ENCODE data around the gene SLC22A3. TPM values are rescaled to one million over a fixed set of nuclear protein-coding genes. Genes with fewer than 3 reads are reported as not detected.
"Not testable (repeated sequence)": the region's sequence is repeated elsewhere in the genome, so short reads cannot be mapped to it uniquely, and the experiment has no call there.

SLC22A3 gene
- total and polyA plus RNA-seq, 8 donors = 2.0 to 29.3 (median 7.2) TPM

- Histone ChIP-seq H3K9me3 (no peaks in the 10 kb centered on the region), H3K27me3 (no peaks in the 10 kb centered on the region), H3K4me3 (no peak overlapping the region), H3K27ac (no peak overlapping the region), H3K36me3 (no peaks in the 10 kb centered on the region), H3K4me1 (peaks cover 0 to 4% (median 0%) of the 10 kb centered on the region in 4 donors)
- 75 to 89% (median 81%) methylated on average over 2 to 3 of the region's 3 CpGs for WGBS, 5 donors
- no peak for TF ChIP-seq EP300 (IDR thresholded peaks at IDR 0.05)
- no peak for TF ChIP-seq POLR2AphosphoS5 (IDR thresholded peaks at IDR 0.05)
- TF ChIP-seq POLR2A (IDR thresholded peaks at IDR 0.05) = no peak
- TF ChIP-seq, protein P1, sequence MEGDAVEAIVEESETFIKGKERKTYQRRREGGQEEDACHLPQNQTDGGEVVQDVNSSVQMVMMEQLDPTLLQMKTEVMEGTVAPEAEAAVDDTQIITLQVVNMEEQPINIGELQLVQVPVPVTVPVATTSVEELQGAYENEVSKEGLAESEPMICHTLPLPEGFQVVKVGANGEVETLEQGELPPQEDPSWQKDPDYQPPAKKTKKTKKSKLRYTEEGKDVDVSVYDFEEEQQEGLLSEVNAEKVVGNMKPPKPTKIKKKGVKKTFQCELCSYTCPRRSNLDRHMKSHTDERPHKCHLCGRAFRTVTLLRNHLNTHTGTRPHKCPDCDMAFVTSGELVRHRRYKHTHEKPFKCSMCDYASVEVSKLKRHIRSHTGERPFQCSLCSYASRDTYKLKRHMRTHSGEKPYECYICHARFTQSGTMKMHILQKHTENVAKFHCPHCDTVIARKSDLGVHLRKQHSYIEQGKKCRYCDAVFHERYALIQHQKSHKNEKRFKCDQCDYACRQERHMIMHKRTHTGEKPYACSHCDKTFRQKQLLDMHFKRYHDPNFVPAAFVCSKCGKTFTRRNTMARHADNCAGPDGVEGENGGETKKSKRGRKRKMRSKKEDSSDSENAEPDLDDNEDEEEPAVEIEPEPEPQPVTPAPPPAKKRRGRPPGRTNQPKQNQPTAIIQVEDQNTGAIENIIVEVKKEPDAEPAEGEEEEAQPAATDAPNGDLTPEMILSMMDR (IDR thresholded peaks at IDR 0.05) = no peak
- DNase-seq = no peak
- intact Hi-C loops (cut with DNase I; ENCODE audit: low total_unique reads) = no loop called here
Observed at GRCh38 chr6:160464744-160465143, 116.6 kb downstream of the SLC22A3 start.

GRCh38 chr6:160467261-160467871, 119.2 kb downstream of the SLC22A3 start:
- H3K36me3 ChIP-seq; H3K4me3 ChIP-seq; H3K27me3 ChIP-seq; H3K4me1 ChIP-seq; intact Hi-C loops (cut with DNase I; ENCODE audit: low total_unique reads); DNase-seq; H3K27ac ChIP-seq; H3K9me3 ChIP-seq: not testable (repeated sequence)
- 75 to 81% (median 78%) methylated on average over 14 of the region's 14 CpGs for WGBS, 5 donors

DNA sequence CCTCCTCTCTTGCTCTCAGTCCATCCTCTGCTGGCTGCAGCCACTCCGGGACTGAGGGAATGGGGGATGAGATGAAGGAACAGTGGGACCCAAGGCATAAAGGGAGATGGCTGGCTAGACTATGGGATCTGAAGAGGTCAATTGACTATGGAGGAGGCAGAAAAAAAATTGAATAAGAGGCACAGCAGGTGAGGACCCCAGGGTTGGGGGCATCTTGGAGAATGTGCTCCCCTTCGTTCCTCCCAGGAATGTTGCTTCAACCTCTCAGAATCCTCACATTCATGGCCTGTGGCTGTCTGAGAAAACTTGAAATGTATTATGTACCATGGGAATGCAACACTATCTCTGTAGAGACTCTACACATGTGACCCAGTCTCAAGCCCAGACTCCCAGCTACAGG, 121.0 kb downstream of the SLC22A3 start:
- no peaks in the 10 kb centered on the region for H3K36me3 ChIP-seq
- 39 to 76% (median 50%) methylated on average over 2 of the region's 2 CpGs for WGBS, 5 donors
- intact Hi-C loops (cut with DNase I; ENCODE audit: low total_unique reads) = no loop called here
- no peaks in the 10 kb centered on the region for H3K9me3 ChIP-seq
- no peak overlapping the region for H3K27ac ChIP-seq
- TF ChIP-seq EP300 (IDR thresholded peaks at IDR 0.05) = no peak
- TF ChIP-seq, protein P1 (IDR thresholded peaks at IDR 0.05) = no peak
- TF ChIP-seq POLR2A (IDR thresholded peaks at IDR 0.05) = no peak
- TF ChIP-seq POLR2AphosphoS5 (IDR thresholded peaks at IDR 0.05) = no peak
- H3K4me1 ChIP-seq = no peaks in the 10 kb centered on the region
- no peaks in the 10 kb centered on the region for H3K27me3 ChIP-seq
- DNase-seq = no peak
- no peak overlapping the region for H3K4me3 ChIP-seq

DNA sequence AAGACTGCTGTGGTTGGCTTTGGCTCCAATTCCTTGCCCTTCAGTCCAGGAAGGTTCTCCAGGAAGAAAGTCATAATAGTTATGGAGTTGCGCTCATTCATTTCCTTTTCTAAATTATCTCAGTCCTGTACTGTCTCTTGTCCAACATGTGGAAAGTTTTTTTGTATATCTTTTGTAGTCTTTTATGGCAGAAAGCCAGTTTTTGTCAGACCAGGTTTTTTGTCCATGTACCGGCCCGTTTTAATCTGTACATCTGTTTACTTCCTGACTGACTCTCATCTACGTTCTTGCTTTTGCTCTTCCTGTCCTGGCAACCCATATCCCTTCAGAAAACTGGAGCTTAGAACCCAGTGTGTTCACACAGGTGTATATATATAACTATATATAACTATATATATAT, 127.9 kb downstream of the SLC22A3 start:
- 22 to 38% (median 30%) methylated on average over 4 of the region's 4 CpGs for WGBS, 5 donors
- intact Hi-C loops (cut with DNase I; ENCODE audit: low total_unique reads) = not testable (repeated sequence)

GRCh38 chr6:160477072-160477471, 128.9 kb downstream of the SLC22A3 start:
- H3K9me3 ChIP-seq; intact Hi-C loops (cut with DNase I; ENCODE audit: low total_unique reads); H3K27ac ChIP-seq; H3K4me3 ChIP-seq; H3K27me3 ChIP-seq; H3K4me1 ChIP-seq; H3K36me3 ChIP-seq; DNase-seq: not testable (repeated sequence)
- WGBS, 5 donors = 86 to 95% (median 92%) methylated on average over 4 of the region's 4 CpGs

More for the DNA sequence above, 127.9 kb downstream of the SLC22A3 start:
- not testable (repeated sequence) for H3K27ac ChIP-seq, H3K27me3 ChIP-seq, H3K36me3 ChIP-seq, H3K4me3 ChIP-seq, H3K9me3 ChIP-seq, DNase-seq, H3K4me1 ChIP-seq

DNA sequence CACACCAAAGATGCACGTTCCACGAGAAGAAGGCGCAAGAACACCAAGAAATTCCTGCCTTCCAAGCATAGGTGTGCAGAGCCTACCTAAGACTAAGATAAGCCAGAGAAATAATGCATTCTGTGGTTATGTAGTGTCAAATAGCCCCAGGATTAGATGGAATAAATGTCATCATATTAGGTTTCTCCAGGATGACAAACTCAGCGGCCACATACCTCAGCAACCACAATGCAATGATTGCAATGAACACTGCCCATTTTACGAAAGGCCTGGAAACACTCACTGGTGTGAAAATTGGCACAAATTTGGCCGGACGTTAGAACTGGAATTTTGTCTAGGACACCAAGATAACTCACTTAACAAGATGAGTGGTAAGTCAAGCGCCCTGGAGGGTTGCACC, 129.7 kb downstream of the SLC22A3 start:
- intact Hi-C loops (cut with DNase I; ENCODE audit: low total_unique reads) = no loop called here
- Histone ChIP-seq H3K4me1 (no peaks in the 10 kb centered on the region), H3K36me3 (peaks cover 0 to 6% (median 0%) of the 10 kb centered on the region in 4 donors), H3K27ac (no peak overlapping the region), H3K9me3 (no peaks in the 10 kb centered on the region), H3K4me3 (no peak overlapping the region), H3K27me3 (no peaks in the 10 kb centered on the region)
- WGBS, 5 donors = 88 to 93% (median 92%) methylated on average over 8 of the region's 8 CpGs
- no peak for DNase-seq
- TF ChIP-seq, protein P1 (IDR thresholded peaks at IDR 0.05) = no peak
- no peak for TF ChIP-seq POLR2AphosphoS5 (IDR thresholded peaks at IDR 0.05)

Data from stomach (tissue), 9 donors.